IPS-NIHi7 (cell line): ENCODE data around the gene REP15.
A peak's percentile ranks its signal among the peaks of the same experiment; 100 is the strongest.
"Not testable (repeated sequence)": the region's sequence is repeated elsewhere in the genome, so short reads cannot be mapped to it uniquely, and the experiment has no call there.

Experiments
- DNase-seq: peaks from one replicate; pipeline ENCODE4 v3.0.0; 2012; ENCODE audit warnings: mixed read lengths; ENCODE audit errors: extremely low spot score

REP15 gene

GRCh38 chr12:27696293-27696652 is at the start of gene REP15:
Gene REP15, plus strand, starts transcription at chr12:27696447. Its CDS starts 116 bp downstream, at chr12:27696563.
- no peak for DNase-seq

- no peak for DNase-seq
These were observed 46.2 kb upstream of the REP15 start for GRCh38 chr12:27650011-27650410.

- no peak for DNase-seq
These were observed 45.0 kb upstream of the REP15 start for GRCh38 chr12:27651201-27651600.

DNA sequence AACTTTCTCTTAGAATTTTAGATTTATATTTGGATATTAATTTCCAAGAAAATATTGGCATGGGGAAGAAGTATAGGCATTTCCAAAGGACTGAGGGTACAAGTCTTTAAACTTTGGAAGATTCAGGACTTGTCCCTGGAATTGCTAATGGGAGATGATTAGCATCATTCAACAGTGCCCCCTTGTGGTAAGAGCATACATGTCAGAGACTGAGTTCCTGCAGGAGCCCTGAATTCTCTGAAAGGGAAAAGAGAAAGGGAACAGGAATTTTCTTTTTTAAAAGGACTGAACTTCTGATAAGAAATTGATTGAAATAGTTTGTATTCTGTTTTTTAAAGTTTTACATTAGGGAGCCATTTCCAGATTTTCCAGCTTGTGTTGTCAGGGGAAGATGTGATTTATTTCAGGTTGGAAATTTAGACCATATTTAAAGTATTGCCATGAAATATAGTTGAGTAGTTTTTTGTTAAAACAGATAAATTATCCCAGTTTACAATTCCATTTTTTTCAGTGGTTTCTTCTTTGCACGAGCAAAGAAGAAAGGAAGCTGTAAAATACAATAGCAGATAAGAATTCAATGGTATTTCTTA is 44.0 kb upstream of the REP15 start:
- peak; percentile 79 for DNase-seq

DNA sequence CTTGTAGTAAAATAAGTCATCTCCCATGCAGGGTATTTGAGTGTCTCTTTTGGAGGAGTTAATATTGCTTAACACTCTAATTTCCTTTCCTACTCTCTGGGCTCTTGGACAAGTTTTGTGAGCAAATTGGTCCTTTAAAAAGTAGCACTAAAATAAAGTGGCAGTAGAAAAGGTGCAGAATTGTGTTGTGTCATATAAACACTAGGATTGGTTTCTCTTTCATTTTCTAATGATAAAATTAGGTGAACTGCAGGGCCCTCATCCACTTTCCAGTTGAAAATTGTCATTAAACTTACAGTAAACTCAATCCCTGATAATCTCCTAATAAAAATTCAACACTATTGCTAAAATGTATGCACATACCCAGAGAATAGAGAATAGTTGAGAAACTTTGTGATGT is 42.6 kb upstream of the REP15 start:
- no peak for DNase-seq

DNA sequence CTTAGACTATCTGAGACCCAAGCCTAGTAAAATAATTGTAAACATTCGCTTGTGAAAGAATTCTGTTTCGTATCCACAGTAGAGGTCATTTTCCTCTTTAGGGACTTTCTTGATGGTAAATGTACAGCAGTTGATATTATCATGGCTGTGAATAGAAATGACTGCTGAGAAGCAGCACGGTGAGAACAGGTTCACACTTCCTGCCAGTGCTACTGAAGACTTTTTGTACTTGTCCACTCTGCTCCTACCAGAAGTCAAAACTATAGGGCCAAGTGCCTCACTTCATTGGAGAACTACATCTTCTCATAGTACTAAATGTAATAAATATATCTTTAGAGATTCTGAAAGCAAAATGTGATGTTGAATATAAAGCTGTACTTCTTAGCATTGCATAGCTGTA is 40.8 kb upstream of the REP15 start:
- not testable (repeated sequence) for DNase-seq

GRCh38 chr12:27657296-27657695 is 39.0 kb upstream of the REP15 start:
- DNase-seq, result no peak

DNA sequence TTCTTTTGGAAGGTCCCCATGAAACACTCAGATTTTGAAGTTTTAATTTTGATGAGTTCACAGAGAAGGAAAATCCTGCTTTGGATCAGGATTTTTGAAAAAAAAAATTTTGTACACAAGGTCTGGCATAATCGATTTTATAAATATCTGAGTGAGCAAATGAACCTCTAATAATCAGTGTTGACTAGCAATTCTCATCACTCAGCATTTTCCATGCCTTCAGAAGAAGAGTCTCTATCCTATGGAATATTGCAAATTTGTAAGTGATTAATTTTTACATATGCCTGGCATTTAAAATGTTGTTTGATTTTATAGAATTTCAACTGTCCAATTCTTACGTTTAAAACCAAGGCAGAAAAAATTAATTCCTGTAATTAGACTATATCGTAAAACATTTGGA is 30.5 kb upstream of the REP15 start:
- no peak for DNase-seq

- DNase-seq, result no peak
These were observed 29.7 kb upstream of the REP15 start for GRCh38 chr12:27666510-27666909.

DNA sequence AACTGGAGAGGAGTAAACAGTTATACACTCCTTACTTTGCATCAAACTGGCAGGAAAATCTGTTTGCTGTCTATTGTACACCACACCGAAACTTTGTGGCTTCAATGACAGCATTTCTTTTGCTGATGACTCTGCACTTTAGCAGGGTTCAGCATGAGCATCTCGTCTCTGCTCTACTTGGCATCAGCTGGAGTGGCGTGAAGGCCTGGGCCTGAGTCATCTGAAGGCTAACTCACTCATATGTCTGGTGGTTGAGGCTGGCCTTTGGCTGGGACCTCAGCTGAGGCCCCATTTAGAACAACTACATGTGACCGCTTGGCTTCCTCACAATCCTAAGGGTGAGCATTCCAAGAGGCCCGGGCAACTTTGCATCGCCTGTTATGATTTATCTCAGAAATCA is 28.7 kb upstream of the REP15 start:
- no peak for DNase-seq

- no peak for DNase-seq
These were observed 24.2 kb upstream of the REP15 start for GRCh38 chr12:27672051-27672450.

DNA sequence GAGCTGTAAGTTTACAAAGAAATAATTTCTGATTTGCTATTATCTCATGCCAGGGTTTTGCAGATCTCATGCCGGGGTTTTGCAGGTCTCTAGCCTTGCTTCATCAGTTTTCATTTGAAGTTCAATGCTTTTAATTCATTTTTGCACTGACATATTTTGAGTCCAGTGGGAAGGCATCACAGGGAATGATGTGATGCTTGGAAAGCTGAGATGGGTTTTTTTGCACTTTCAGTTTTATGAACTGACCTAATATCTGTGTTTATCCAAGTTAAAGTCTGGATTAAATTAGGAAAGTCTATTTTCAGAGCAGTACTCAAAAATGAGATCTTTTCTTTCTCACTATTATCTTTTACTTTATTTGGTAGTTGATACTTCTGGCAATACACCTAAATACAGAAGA is 23.6 kb upstream of the REP15 start:
- DNase-seq, result no peak

DNA sequence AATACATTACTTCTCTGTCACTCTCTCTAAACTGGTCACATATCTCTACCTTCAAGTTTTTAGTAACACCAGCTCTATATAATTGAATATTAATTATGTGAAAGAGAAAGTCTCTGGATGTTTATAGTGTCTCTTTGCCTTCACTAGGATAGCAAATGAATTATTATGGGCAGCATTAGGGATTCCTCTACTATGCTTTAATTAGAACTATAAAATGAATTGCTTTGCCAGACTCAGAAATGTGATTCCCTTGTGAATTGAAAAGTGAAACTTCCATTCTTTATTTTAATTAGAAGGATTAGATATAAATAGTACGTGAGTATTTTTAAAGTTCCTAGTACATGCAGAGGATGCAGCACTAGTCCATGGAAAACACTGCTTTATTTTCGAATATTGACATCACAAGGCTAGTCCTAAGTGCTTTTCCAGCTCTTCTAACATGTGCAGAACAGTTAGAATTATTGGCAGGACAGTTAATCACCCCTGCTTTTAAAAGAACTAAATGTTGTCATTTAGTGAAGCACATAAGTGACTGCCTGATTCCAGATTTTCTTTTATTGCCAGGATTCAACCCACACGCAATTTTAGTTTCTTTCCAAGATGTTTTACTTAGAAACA is 23.0 kb upstream of the REP15 start:
- DNase-seq, result no peak

- no peak for DNase-seq
These were observed 21.3 kb upstream of the REP15 start for GRCh38 chr12:27674989-27675388.

DNA sequence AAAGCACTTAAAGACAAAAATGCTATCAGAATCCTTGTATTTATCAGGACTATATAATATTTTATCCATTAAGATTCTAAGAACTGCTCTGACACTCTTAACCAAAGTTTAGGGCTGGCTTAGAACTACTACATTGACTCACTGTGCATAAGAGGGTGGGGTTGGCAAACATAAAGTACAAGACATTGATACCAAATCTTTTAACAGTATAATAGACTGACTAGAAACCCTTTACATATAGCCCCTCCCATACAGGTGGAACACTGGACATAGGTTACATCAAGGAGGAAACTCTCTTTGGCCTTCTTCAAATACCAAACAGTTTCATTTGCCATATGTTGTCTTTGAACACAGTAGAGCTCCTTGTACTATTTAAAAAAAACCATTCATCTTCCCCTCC is 15.6 kb upstream of the REP15 start:
- DNase-seq, result no peak

DNA sequence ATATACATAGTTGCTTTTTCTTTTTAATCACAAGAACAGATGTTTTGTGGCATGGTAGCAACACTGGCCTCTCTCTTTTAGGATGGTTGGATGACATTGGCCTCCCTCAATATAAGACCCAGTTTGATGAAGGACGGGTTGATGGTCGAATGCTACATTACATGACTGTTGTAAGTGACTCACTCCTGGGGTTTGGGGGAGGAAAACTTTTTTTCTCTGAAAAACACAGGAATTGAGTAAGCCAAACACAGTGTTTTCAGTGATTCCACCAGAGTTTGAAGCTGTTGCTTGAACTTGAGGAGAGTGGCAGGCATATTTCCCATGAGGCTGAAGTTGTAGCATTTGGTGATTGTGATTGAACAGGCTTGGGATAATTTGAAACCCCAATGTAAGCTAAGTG is 13.7 kb upstream of the REP15 start:
- no peak for DNase-seq

DNA sequence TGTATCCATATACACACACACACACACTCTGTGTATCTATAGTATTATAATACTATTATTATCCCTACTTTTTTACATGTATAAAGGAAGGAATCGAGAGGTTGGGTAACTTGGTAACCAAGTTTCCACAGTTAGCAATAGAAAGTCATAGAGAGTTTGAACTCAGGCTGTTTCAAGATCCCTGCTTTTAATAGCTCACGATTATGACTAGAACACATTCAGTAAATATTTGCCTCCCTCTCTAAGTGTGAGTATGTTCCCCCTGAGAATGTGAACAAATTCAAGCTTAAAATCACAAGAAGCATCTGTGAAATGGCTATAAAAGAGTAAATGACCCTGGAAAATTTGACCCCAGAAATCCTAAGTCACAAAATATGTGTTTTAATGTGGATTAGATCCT is 11.0 kb upstream of the REP15 start:
- no peak for DNase-seq

- DNase-seq, result no peak
These were observed 10.1 kb upstream of the REP15 start for GRCh38 chr12:27686147-27686546.

GRCh38 chr12:27688671-27689070 is 7.6 kb upstream of the REP15 start:
- DNase-seq, result no peak

GRCh38 chr12:27689558-27690180 is 6.6 kb upstream of the REP15 start:
- DNase-seq, result no peak

GRCh38 chr12:27693403-27693802 is 2.8 kb upstream of the REP15 start:
- no peak for DNase-seq

- DNase-seq, result no peak
These were observed 523 bp upstream of the REP15 start for GRCh38 chr12:27695556-27696292.
